ENCODE results near the gene C20orf202.

Gene C20orf202

GRCh38 chr20:1202762-1203504 is at the start of gene C20orf202:
Gene C20orf202 (plus strand): TSS chr20:1203454. CDS start chr20:1203586, 132 bp downstream.
- DNase-seq: no peak

GRCh38 chr20:1154226-1154625 is 49.0 kb upstream of the C20orf202 start:
- no peak for DNase-seq

- DNase-seq: no peak
Measured at GRCh38 chr20:1154691-1155090, 48.6 kb upstream of the C20orf202 start.

DNA sequence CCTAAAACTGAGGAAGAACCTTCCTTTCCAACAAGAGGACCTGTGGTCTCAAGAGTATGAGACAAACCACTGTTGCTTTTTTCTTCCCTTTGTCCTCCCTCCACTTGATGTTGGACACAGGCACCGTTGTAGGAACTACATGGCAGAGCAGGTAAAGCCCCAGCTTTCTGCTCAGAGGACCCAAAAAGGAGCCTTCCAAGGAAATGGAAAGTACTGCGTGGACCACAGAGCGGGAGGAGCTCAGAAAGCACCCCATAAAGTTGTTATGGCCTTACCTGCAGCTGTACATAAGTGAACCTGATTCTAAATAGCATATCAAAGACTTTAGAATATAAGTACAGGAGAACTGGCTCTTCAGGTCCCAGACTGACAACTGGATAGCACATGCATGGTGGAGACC is 47.9 kb upstream of the C20orf202 start:
- DNase-seq: no peak

DNA sequence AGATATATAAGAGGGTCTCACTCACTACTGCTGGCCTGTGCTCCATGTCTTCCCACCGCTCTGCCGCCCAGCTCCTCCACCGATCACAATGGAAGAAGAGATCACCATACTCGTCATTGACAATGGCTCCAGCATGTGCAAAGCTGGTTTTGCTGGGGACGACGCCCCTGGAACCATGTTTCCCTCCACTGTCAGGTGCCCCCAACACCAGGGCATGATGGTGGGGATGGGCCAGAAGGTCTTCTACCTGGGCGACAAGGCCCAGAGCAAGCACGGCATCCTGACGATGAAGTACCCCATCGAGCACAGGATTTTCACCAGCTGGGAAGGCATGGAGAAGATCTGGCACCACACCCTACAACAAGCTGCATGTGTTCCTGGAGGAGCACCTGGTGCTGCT is 42.8 kb upstream of the C20orf202 start:
- DNase-seq: no peak

GRCh38 chr20:1160991-1161390 is 42.3 kb upstream of the C20orf202 start:
- DNase-seq: no peak

DNA sequence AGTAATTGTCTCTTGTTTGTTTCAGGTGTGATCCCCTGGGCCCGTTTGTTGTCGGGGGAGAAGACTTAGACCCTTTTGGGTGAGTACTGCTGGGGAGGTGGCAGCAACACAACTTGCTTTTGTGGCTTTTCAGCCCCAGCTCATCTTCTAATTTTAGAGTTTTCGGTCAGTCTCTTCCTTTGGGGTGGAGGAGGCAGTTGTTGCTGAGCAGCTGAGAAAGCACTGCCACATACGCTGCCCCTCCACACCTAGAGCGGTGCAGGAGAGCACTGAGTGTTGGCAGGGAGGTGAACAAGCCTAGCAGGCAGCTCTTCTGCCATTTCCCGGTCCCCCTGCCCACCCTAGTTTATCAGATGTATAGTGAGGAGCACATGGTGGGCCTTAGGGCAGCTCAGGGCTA is 40.1 kb upstream of the C20orf202 start:
- DNase-seq: no peak

DNA sequence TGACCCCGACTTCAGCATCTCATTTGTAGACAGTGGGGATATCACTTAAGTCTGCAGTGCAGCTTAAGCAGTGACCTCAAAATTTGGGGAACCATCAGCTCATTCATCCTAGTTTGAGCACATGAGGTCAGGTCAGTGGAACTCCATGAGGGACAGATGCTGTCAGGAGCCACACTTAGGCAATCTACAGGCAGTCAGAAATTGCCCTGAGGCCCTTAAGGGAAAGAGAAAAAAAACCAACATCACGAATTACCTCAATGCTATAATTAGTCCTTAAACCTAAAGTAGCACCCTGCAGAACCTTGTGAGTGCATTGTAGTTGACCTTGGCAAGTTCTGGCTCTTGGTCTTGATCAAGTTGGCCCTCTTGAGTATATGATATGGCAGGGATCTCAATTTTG is 39.6 kb upstream of the C20orf202 start:
- no peak for DNase-seq

DNA sequence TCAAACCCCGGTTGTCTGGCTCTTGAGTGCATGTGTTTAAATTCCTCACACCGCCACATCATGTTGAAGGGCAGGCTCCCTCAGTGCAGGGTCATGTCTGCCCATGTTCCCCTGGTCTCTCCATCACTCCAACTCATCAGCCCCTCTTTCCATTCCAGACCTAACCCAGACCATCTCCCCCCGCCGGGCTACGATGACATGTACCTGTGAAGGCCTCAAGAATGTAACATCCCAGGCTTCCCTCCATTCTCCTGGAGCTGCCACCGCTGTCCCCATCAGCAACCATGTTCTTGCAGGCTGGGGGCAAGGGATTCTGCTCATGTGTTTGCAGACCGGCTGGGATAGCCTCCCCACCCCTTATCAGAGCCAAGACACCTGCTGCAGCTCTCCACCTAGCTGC is 38.4 kb upstream of the C20orf202 start:
- DNase-seq: no peak

DNA sequence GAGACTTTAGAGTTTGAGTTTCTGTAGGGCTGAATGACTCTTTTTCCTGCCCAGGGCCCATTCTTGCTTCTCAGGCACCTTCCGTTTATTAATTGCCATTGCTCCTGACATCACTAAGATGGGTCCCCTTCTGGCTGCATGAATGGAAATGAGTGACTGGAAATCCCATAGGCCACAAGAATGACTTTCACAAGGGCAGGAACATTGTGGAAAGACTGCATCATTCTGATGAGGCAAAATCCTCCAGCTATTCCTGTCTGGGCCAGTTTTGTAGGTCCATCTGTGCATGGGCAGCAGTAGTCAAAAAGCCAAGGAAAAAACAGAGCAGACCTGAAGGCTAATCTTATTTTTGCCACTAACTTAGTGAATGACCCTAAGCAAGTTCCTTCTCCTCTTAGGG is 37.7 kb upstream of the C20orf202 start:
- no peak for DNase-seq

- no peak for DNase-seq
Measured at GRCh38 chr20:1165941-1166340, 37.3 kb upstream of the C20orf202 start.

- DNase-seq: no peak
Measured at GRCh38 chr20:1166948-1167720, 36.1 kb upstream of the C20orf202 start.

- DNase-seq: no peak
Measured at GRCh38 chr20:1169224-1169623, 34.0 kb upstream of the C20orf202 start.

- DNase-seq: no peak
Measured at GRCh38 chr20:1171461-1172093, 31.7 kb upstream of the C20orf202 start.

DNA sequence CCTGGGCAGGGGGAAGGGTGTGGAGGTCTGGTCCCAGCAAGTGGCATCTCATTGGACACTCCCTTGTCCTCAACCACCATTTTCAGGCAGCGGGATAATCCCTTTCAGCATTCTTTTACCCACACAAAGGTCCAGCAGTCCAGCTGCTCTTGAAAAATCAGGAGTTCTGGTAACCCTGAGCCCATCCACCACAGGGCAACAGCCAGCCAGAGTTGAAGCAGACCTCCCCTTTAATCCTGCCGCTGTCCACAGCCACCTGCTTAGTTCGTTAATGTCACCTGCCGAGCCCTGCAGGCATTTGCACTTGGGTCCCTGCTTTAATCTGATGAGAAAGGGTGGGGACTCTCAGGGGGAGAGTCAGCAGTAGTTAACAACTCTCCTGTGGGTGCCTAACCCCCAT is 29.6 kb upstream of the C20orf202 start:
- no peak for DNase-seq

DNA sequence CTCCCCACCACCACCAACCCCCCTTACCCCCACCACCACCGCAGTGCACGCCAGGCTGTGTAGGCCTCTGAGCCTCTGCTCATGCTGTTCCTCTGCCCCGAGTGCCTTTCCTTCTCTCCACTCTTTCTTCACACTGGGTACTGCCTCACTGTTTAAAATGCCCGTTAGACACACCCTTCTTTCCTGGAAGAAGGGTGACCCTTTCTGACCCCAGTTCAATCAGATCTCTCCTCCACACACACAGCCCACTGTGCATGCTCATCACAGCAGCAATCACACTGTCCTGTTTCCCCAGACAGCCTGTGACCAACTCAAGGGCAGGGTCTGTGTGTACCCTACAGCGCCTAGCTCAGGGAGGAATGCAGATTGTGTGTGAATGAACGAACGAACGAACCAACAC is 28.5 kb upstream of the C20orf202 start:
- DNase-seq: no peak

- no peak for DNase-seq
Measured at GRCh38 chr20:1177680-1178079, 25.6 kb upstream of the C20orf202 start.

- no peak for DNase-seq
Measured at GRCh38 chr20:1178103-1178502, 25.2 kb upstream of the C20orf202 start.

- no peak for DNase-seq
Measured at GRCh38 chr20:1178623-1179022, 24.6 kb upstream of the C20orf202 start.

- DNase-seq: no peak
Measured at GRCh38 chr20:1180949-1181348, 22.3 kb upstream of the C20orf202 start.

DNA sequence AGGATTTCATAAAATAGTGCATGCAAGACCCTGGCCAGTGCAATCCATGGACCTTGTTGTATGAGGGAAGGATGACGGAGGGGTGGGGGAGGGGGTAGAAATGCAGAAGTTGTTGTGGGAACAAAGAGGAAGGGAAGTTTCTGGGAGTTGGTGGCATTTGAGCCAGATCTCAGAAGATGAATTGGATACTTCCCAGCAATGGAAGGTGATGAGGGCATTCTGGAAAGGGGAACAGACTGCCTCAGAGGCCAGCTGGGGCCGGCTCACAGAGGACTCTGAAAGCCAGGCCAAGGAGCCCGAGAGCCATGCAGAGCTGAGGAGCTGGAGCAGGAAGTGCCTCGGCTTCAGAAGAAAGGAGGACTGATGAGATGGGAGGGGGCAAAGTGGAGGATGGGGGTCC is 21.1 kb upstream of the C20orf202 start:
- DNase-seq: peak; percentile 51

DNA sequence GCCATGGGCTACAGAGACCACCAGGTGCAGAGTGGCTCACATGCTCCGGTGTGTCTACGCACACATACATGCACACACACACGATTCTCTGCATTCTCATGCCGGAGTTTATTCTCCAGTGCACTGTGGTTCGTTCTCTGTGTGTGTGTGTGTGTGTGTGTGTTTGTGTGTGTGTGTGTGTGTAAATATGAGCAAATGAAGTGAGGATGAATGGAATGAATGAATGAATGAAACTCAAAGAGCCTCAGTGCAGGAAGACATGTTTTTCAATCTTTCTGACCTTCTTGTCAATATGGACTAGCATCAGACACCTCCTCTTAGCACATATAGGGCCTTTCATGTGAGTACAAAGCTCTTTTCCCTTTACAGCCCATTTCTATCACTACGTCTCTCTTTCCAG is 20.1 kb upstream of the C20orf202 start:
- DNase-seq: no peak

GRCh38 chr20:1184260-1184637 is 19.0 kb upstream of the C20orf202 start:
- DNase-seq: no peak
